ENCODE results near the gene MSI2.
A peak's percentile ranks its signal among the peaks of the same experiment; 100 is the strongest.

MSI2 gene

DNA sequence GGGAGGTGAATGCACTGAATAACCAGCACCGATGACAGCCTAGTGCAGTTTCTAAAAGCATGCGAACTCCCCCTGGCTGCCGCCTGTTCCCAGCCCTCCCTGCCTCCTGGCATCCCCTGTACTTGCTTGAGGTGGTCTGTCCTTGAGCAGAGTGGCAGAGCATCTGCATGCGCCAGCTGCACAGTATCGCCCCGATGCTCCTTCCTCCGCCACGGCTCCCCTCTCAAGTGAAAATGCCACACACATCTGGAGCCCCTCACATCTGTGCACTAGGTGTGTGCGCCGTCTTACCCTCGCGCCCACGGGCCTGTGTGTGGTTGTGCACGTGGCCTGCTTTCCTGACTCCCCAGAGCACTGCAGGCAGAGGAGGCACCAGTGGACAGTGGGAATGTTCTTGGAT lies 376.9 kb downstream of the MSI2 start:
- TF ChIP-seq, protein P1, sequence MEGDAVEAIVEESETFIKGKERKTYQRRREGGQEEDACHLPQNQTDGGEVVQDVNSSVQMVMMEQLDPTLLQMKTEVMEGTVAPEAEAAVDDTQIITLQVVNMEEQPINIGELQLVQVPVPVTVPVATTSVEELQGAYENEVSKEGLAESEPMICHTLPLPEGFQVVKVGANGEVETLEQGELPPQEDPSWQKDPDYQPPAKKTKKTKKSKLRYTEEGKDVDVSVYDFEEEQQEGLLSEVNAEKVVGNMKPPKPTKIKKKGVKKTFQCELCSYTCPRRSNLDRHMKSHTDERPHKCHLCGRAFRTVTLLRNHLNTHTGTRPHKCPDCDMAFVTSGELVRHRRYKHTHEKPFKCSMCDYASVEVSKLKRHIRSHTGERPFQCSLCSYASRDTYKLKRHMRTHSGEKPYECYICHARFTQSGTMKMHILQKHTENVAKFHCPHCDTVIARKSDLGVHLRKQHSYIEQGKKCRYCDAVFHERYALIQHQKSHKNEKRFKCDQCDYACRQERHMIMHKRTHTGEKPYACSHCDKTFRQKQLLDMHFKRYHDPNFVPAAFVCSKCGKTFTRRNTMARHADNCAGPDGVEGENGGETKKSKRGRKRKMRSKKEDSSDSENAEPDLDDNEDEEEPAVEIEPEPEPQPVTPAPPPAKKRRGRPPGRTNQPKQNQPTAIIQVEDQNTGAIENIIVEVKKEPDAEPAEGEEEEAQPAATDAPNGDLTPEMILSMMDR (IDR thresholded peaks at IDR 0.05; ENCODE audit: low read depth, low read length) = no peak
- Histone ChIP-seq H3K4me3 (ENCODE audit: low read depth, low read length) (no peak overlapping the region), H3K27me3 (ENCODE audit: insufficient read depth, low read depth, severe bottlenecking) (no peaks in the 10 kb centered on the region), H3K9me3 (ENCODE audit: severe bottlenecking) (peaks cover 8% of the 10 kb centered on the region), H3K36me3 (peaks cover 76% of the 10 kb centered on the region), H3K27ac (no peak overlapping the region)
- no peak for DNase-seq

DNA sequence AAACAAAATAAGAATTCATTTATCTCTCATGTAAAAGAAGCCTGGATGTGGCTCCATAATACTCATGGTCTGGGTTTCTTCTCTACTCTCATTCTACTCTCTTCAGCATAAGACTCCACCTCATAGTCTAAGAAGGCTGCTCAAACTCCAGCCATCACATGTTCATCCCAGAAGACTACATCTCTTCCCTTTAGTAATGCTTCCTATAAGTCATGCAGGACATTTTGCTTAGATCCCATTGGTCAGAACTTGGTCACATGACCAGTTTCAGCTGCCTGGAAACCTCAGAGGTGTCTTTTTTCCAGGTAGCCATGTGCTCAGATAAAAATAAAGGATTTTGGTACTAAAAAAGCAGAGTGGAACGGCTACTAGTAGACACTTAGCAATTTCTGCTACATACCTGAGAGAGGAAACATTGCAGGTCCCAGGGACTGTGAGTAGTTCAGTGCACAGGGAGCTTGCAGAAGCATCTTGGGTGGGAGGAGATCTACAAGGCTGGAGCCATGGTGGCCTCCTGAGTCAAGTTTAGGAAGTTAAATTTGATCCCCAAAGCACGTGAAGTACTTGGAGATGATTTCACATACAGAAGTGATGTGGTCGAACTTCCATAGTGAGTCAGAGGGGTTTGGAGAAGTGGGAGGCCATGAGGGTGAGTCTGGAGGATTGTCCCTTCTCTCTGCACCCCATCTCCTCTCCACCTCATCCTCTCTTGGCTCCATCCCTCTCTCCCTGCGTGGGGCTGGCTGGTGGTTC lies 378.6 kb downstream of the MSI2 start:
- Histone ChIP-seq H3K9me3 (ENCODE audit: severe bottlenecking) (peaks cover 8% of the 10 kb centered on the region), H3K27ac (peak overlapping the region; percentile 87), H3K27me3 (ENCODE audit: insufficient read depth, low read depth, severe bottlenecking) (no peaks in the 10 kb centered on the region)

DNA sequence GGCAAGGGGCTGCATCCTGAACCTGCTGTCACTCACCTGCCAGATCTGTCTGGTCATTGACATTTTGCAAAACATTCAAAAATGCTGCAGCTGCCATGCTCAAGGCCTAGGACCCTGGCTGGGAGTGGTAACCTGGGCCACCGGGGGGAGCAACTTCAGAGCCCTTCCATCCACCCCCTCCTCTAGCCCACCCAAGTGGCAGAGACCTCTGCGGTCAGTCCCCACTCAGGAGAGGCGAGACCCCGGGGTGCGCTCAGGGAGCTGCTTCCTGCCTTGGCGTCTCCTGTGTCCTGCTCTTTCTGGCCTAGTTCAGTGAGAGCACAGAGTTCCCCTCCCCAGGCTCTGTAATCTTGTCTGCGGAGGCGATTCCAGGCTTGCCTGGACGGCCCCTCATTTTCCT lies 380.0 kb downstream of the MSI2 start:
- peaks cover 63% of the 10 kb centered on the region for H3K36me3 ChIP-seq
- no peak overlapping the region for H3K4me3 ChIP-seq (ENCODE audit: low read depth, low read length)
- no peaks in the 10 kb centered on the region for H3K27me3 ChIP-seq (ENCODE audit: insufficient read depth, low read depth, severe bottlenecking)
- H3K27ac ChIP-seq = peak overlapping the region; percentile 87
- TF ChIP-seq, protein P1 (IDR thresholded peaks at IDR 0.05; ENCODE audit: low read depth, low read length) = no peak
- DNase-seq = peak; percentile 48
- H3K9me3 ChIP-seq (ENCODE audit: severe bottlenecking) = peaks cover 8% of the 10 kb centered on the region

More for the DNA sequence above, 378.6 kb downstream of the MSI2 start:
- Histone ChIP-seq H3K36me3 (peaks cover 70% of the 10 kb centered on the region), H3K4me3 (ENCODE audit: low read depth, low read length) (no peak overlapping the region)
- DNase-seq = no peak
- TF ChIP-seq, protein P1 (IDR thresholded peaks at IDR 0.05; ENCODE audit: low read depth, low read length) = no peak

DNA sequence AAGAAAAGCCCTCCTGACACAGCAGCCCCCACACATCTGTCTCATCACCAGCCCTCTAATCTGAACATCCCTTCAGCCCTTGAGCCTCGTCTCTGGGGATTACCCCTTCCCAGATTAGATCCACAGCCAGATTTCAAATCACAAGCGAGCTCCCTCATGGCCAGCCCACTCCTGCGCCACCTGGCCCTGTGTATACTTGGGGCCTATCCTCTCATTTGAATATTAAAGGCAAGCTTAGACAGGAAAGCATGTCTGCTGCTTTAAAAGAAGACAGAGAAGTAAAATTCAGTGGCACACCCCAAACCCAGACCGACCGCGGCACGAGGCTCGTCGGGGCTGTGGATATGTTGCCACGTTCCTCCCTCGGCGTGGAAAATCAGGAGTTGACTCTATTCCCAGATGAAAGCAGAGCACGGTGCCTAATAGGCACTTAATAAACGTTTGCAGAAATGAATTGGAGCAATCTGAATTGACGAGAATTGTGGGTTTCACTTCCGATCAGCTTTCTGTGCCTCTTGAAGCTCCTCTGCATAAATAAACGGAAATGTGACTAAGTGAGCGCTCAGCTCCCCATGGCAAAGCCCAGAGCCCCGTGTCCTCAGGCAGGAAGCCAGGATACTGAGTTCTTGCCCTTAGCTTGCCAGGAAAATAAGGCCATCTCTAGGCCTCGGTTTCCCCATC lies 380.8 kb downstream of the MSI2 start:
- peaks cover 8% of the 10 kb centered on the region for H3K9me3 ChIP-seq (ENCODE audit: severe bottlenecking)
- peak overlapping the region; percentile 87 for H3K27ac ChIP-seq
- TF ChIP-seq, protein P1 (IDR thresholded peaks at IDR 0.05; ENCODE audit: low read depth, low read length) = no peak
- H3K27me3 ChIP-seq (ENCODE audit: insufficient read depth, low read depth, severe bottlenecking) = no peaks in the 10 kb centered on the region
- peak; percentile 95 for DNase-seq
- H3K36me3 ChIP-seq = peaks cover 61% of the 10 kb centered on the region
- no peak overlapping the region for H3K4me3 ChIP-seq (ENCODE audit: low read depth, low read length)

DNA sequence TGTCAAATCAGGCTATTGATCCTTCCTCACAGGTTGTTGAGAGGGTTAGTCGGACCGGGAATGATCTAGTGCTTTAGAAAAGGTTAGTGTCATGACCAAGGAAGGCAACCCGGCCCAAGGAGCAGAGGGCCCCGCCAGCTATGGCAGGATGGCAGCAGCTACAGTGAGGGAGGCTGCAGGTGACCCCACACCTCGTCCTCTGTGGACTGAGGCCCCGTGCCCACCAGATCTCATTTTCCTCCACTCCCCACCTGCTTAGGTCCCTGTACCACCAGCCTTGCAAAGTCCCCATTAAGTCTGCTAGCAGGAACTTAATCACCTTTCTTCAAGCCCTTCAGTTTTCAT lies 381.3 kb downstream of the MSI2 start:
- Histone ChIP-seq H3K36me3 (peaks cover 61% of the 10 kb centered on the region), H3K27ac (peak overlapping the region; percentile 87), H3K9me3 (ENCODE audit: severe bottlenecking) (peaks cover 8% of the 10 kb centered on the region), H3K27me3 (ENCODE audit: insufficient read depth, low read depth, severe bottlenecking) (no peaks in the 10 kb centered on the region), H3K4me3 (ENCODE audit: low read depth, low read length) (no peak overlapping the region)
- TF ChIP-seq, protein P1 (IDR thresholded peaks at IDR 0.05; ENCODE audit: low read depth, low read length) = no peak
- DNase-seq = no peak
